MCF 10A (cell line): ENCODE measurements around the gene FKBP14. TPM values are rescaled to one million over a fixed set of nuclear protein-coding genes. Genes with fewer than 3 reads are reported as not detected.
A peak's percentile ranks its signal among the peaks of the same experiment; 100 is the strongest.
"Not testable (repeated sequence)": the region's sequence is repeated elsewhere in the genome, so short reads cannot be mapped to it uniquely, and the experiment has no call there.

Experiments
- BruUV-seq: library from RNA; stranded (reverse); fragments of 400-500 nt; replicated peaks from 2 replicates; lab custom pipeline; 2021; lab: Mats Ljungman, UMichigan
- CTCF ChIA-PET: fragments of 300-600 bp; sonication (Branson Sonifier 250); formaldehyde crosslinking; extraction: SDS; loops from one replicate; lab custom pipeline; 2021; ENCODE audit warnings: antibody characterized with exemption, inconsistent platforms; lab: Yijun Ruan, JAX
- POLR2A ChIA-PET: fragments of 300-600, 350-650 bp; sonication (Branson Sonifier 250); formaldehyde crosslinking; extraction: SDS; loops from one replicate; lab custom pipeline; 2020; ENCODE audit warnings: antibody characterized with exemption, inconsistent platforms; lab: Yijun Ruan, JAX
- DNase-seq: peaks from one replicate; pipeline ENCODE4 v3.0.0-alpha.2; 2018; ENCODE audit not compliant: unreplicated experiment
- H3K27ac Mint-ChIP-seq: one replicate; pipeline ENCODE4 v1.8.0; 2022; ENCODE audit warnings: mild to moderate bottlenecking, low read depth, mixed read lengths; ENCODE audit not compliant: unreplicated experiment
- H3K27me3 Mint-ChIP-seq: one replicate; pipeline ENCODE4 v1.8.0; 2022; ENCODE audit warnings: mixed read lengths; ENCODE audit not compliant: insufficient read depth, unreplicated experiment
- H3K36me3 Mint-ChIP-seq: one replicate; pipeline ENCODE4 v1.8.0; 2022; ENCODE audit warnings: mild to moderate bottlenecking, moderate library complexity, mixed read lengths; ENCODE audit not compliant: insufficient read depth, unreplicated experiment
- H3K4me1 Mint-ChIP-seq: one replicate; pipeline ENCODE4 v1.8.0; 2022; ENCODE audit warnings: mixed read lengths; ENCODE audit not compliant: insufficient read depth, unreplicated experiment
- H3K4me3 Mint-ChIP-seq: one replicate; pipeline ENCODE4 v1.8.0; 2022; ENCODE audit warnings: mild to moderate bottlenecking, moderate library complexity, mixed read lengths; ENCODE audit not compliant: unreplicated experiment
- H3K9me3 Mint-ChIP-seq: one replicate; pipeline ENCODE4 v1.8.0; 2022; ENCODE audit warnings: mixed read lengths; ENCODE audit not compliant: unreplicated experiment
- intact Hi-C: fragments of 100-400 bp; cut with micrococcal nuclease; formaldehyde crosslinking; loops from 2 replicates; pipeline ENCODE4 v1.14.1; 2022
- total RNA-seq: library from RNA; stranded (reverse); gene quantifications from 2 replicates; pipeline ENCODE4 v1.2.3, GENCODE V29; 2022
- TF ChIP-seq, protein P1 (sequence below): fragments of 200-600 bp; IDR thresholded peaks from one replicate; pipeline ENCODE4 v1.8.0; 2022; ENCODE audit warnings: antibody characterized with exemption, mild to moderate bottlenecking; ENCODE audit not compliant: unreplicated experiment

The FKBP14 gene
- total RNA-seq, 1 experiment from 2014 or later = 39.8 TPM

DNA sequence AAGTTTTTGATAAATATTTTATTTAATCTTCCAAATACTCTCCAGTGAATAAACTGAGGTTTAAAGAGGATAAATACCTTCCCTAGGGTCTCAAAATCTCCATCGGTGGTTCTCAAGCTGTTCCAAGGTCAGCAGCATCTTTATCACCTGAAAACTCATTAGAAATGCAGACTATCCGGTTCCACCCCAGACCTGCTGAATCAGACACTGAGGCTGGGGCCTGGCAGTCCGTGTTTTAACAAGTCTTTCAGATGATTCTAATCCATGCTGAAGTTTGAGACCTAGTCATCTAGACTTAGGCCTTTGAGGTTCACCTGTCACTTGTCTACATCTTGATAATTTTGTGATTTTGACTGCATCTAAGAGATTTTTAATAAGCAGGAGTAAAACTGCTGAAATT lies 39.2 kb upstream of the FKBP14 start:
- POLR2A ChIA-PET = no interaction called here
- no TSS peak for BruUV-seq
- no peaks in the 10 kb centered on the region for H3K27me3 Mint-ChIP-seq
- no peak overlapping the region for H3K4me3 Mint-ChIP-seq
- DNase-seq = no peak
- intact Hi-C loops = no loop called here
- CTCF ChIA-PET = interaction anchor here (0.7 kb wide), 1 partner anchor 107 kb away, joined by 3 read pairs; no protein-coding TSS in a partner anchor
- TF ChIP-seq, protein P1, sequence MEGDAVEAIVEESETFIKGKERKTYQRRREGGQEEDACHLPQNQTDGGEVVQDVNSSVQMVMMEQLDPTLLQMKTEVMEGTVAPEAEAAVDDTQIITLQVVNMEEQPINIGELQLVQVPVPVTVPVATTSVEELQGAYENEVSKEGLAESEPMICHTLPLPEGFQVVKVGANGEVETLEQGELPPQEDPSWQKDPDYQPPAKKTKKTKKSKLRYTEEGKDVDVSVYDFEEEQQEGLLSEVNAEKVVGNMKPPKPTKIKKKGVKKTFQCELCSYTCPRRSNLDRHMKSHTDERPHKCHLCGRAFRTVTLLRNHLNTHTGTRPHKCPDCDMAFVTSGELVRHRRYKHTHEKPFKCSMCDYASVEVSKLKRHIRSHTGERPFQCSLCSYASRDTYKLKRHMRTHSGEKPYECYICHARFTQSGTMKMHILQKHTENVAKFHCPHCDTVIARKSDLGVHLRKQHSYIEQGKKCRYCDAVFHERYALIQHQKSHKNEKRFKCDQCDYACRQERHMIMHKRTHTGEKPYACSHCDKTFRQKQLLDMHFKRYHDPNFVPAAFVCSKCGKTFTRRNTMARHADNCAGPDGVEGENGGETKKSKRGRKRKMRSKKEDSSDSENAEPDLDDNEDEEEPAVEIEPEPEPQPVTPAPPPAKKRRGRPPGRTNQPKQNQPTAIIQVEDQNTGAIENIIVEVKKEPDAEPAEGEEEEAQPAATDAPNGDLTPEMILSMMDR = no peak
- H3K27ac Mint-ChIP-seq = no peak overlapping the region
- H3K4me1 Mint-ChIP-seq = peaks cover 16% of the 10 kb centered on the region
- no peaks in the 10 kb centered on the region for H3K9me3 Mint-ChIP-seq
- peaks cover 35% of the 10 kb centered on the region for H3K36me3 Mint-ChIP-seq

DNA sequence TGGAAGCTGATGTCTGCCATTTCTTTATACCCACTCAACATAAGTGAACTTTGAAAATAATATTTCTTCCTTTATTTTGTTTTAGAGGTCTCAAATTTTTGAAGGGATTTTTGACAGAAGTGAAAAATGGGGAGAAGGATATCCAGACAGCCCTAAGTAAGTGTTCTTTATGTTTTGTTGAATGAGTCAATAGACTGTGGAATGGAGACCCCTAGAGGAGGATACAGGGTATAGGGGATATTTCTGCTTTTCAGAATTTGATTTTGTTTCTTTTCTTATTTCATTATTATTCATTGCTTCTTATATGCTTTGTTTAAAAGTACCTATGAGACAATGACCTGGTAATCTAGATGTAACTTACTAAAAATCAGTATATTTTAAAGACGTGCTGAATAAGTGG lies 36.1 kb upstream of the FKBP14 start:
- TF ChIP-seq, protein P1 = peak; percentile 49
- Mint-ChIP-seq H3K27me3 (no peaks in the 10 kb centered on the region), H3K4me3 (no peak overlapping the region), H3K27ac (no peak overlapping the region), H3K9me3 (no peaks in the 10 kb centered on the region), H3K36me3 (peaks cover 38% of the 10 kb centered on the region), H3K4me1 (no peaks in the 10 kb centered on the region)
- intact Hi-C loops = loop anchor here (1.0 to 2.0 kb wide), 5 partner anchors 34 to 428 kb away; partner anchors contain the start of gene PLEKHA8
- DNase-seq = peak; percentile 57
- no TSS peak for BruUV-seq
- CTCF ChIA-PET = interaction anchor here (0.6 to 3.5 kb wide), 10 partner anchors 8 to 315 kb away, joined by 3 to 23 read pairs (median 6); no protein-coding TSS in a partner anchor
- POLR2A ChIA-PET = interaction anchor here (1.0 to 1.2 kb wide), 2 partner anchors 26 to 185 kb away, joined by 3 to 4 read pairs; no protein-coding TSS in a partner anchor

- intact Hi-C loops = loop anchor here (1.0 to 2.0 kb wide), 5 partner anchors 33 to 427 kb away; partner anchors contain the start of gene PLEKHA8
- H3K27ac Mint-ChIP-seq, H3K27me3 Mint-ChIP-seq, H3K9me3 Mint-ChIP-seq, H3K4me3 Mint-ChIP-seq, BruUV-seq, H3K4me1 Mint-ChIP-seq: not testable (repeated sequence)
- DNase-seq = peak; percentile 8
- peaks cover 41% of the 10 kb centered on the region for H3K36me3 Mint-ChIP-seq
- ChIA-PET CTCF (interaction anchor here (0.5 to 3.5 kb wide), 22 partner anchors 8 to 1297 kb away, joined by 3 to 23 read pairs (median 4); no protein-coding TSS in a partner anchor), POLR2A (interaction anchor here (0.6 to 1.2 kb wide), 4 partner anchors 14 to 184 kb away, joined by 3 to 6 read pairs (median 4); no protein-coding TSS in a partner anchor)
- TF ChIP-seq, protein P1 = peak; percentile 29
These were observed 35.3 kb upstream of the FKBP14 start for GRCh38 chr7:30061786-30062185.

DNA sequence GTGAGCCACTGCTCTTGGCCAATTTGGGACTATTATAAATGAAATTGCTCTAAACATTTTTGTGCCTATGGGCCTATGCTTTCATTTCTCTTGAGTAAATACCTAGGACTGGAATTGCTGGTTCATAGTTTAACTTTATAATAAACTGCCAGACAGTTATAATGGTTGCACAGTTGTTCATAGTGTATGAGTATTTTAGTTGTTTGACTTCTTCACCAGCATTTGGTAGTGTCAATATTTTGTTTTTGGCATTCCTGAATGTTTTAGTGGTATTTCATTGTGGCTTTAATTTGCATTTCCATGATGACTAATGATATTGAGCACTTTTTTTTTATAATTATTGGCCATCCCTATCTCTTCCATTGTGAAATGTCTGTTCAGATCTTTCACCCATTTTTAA lies 31.2 kb upstream of the FKBP14 start:
- intact Hi-C loops = no loop called here
- H3K36me3 Mint-ChIP-seq = peaks cover 39% of the 10 kb centered on the region
- no peaks in the 10 kb centered on the region for H3K27me3 Mint-ChIP-seq
- H3K4me3 Mint-ChIP-seq = no peak overlapping the region
- no peaks in the 10 kb centered on the region for H3K9me3 Mint-ChIP-seq
- ChIA-PET CTCF (no interaction called here), POLR2A (no interaction called here)
- H3K4me1 Mint-ChIP-seq = no peaks in the 10 kb centered on the region
- no TSS peak for BruUV-seq
- TF ChIP-seq, protein P1 = no peak
- no peak overlapping the region for H3K27ac Mint-ChIP-seq
- no peak for DNase-seq
